GM10266 (cell line): ENCODE results near the gene XIAP.
"Not testable (repeated sequence)": the region's sequence is repeated elsewhere in the genome, so short reads cannot be mapped to it uniquely, and the experiment has no call there.

Experiments used
- DNase-seq: peaks from one replicate; pipeline ENCODE4 v3.0.0; 2012; ENCODE audit errors: extremely low spot score
- CTCF ChIP-seq: IDR thresholded peaks from 2 replicates; pipeline ENCODE4 v1.5.1; 2012; ENCODE audit warnings: mild to moderate bottlenecking, low read depth; ENCODE audit not compliant: control insufficient read depth, insufficient read depth; ENCODE audit errors: missing control alignments

XIAP gene

GRCh38 chrX:123923211-123923610, 63.4 kb downstream of the XIAP start:
- no peak for TF ChIP-seq CTCF
- no peak for DNase-seq

- DNase-seq = no peak
- no peak for TF ChIP-seq CTCF
Measured at GRCh38 chrX:123924186-123924585, 64.3 kb downstream of the XIAP start.

GRCh38 chrX:123927845-123928244, 68.0 kb downstream of the XIAP start:
- TF ChIP-seq CTCF = no peak
- DNase-seq = no peak

GRCh38 chrX:123932055-123932454, 72.2 kb downstream of the XIAP start:
- not testable (repeated sequence) for DNase-seq

GRCh38 chrX:123943074-123943473, 83.2 kb downstream of the XIAP start:
- TF ChIP-seq CTCF = no peak
- DNase-seq = no peak

- DNase-seq = no peak
- no peak for TF ChIP-seq CTCF
Measured at GRCh38 chrX:123943488-123943887, 83.6 kb downstream of the XIAP start.

- no peak for DNase-seq
- no peak for TF ChIP-seq CTCF
Measured at GRCh38 chrX:123949846-123950245, 90.0 kb downstream of the XIAP start.

- DNase-seq = no peak
Measured at GRCh38 chrX:123959281-123960063, 99.6 kb downstream of the XIAP start.

More at GRCh38 chrX:123959281-123960063, 99.6 kb downstream of the XIAP start:
- no peak for TF ChIP-seq CTCF
